CD14-positive monocyte (primary cell): ENCODE data around the gene AKR1C2. TPM values are rescaled to one million over a fixed set of nuclear protein-coding genes. Genes with fewer than 3 reads are reported as not detected.

Source experiments
- DNase-seq, 3 donors: peaks; one replicate each; pipeline ENCODE4 v3.0.0-alpha.2; 2011 to 2022
- H2AFZ ChIP-seq: 2 replicates; pipeline ENCODE4 v1.6.0; 2012; ENCODE audit warnings: mild to moderate bottlenecking, low read depth, low read length, inconsistent platforms; ENCODE audit not compliant: insufficient read depth, poor library complexity, severe bottlenecking
- H3K27ac ChIP-seq, 2 donors: 1 replicate in 1 of 2; 2 replicates in 1 of 2; pipeline ENCODE4 v1.5.1; 2012 to 2013; ENCODE audit warnings: low read length in 2 of 2, control low read depth in 1 of 2, inconsistent platforms in 1 of 2, low read depth in 1 of 2, mild to moderate bottlenecking in 1 of 2
- H3K27me3 ChIP-seq, 2 donors: one replicate each; pipeline versions ENCODE4 v1.6.0 to v1.6.1; 2011 to 2013; ENCODE audit warnings: low read length in 2 of 2; ENCODE audit not compliant: control insufficient read depth in 2 of 2, insufficient read depth in 2 of 2
- H3K36me3 ChIP-seq, 2 donors: replicated peaks in 1 of 2; 1 replicate in 1 of 2; 2 replicates in 1 of 2; pipeline versions ENCODE4 v1.5.1 to v1.6.1; 2012 to 2013; ENCODE audit warnings: low read length in 2 of 2, control low read depth in 1 of 2, inconsistent platforms in 1 of 2, mild to moderate bottlenecking in 1 of 2; ENCODE audit not compliant: insufficient read depth in 2 of 2, control insufficient read depth in 1 of 2
- H3K4me1 ChIP-seq, 2 donors: 1 replicate in 1 of 2; 2 replicates in 1 of 2; pipeline versions ENCODE4 v1.5.1 to v1.6.1; 2012 to 2013; ENCODE audit warnings: low read length in 2 of 2, control low read depth in 1 of 2, inconsistent platforms in 1 of 2, mild to moderate bottlenecking in 1 of 2, moderate library complexity in 1 of 2; ENCODE audit not compliant: insufficient read depth in 2 of 2, control insufficient read depth in 1 of 2
- H3K4me2 ChIP-seq: replicated peaks from 2 replicates; pipeline ENCODE3; 2012; ENCODE audit warnings: low read length, moderate library complexity, mild to moderate bottlenecking; ENCODE audit not compliant: poor library complexity, severe bottlenecking; ENCODE audit errors: extremely low read depth
- H3K4me3 ChIP-seq, 3 experiments: fragments of 200-600 bp in 1 of 3; sonication (generic) in 1 of 3; replicated peaks in 1 of 3; 1 replicate in 2 of 3; 2 replicates in 1 of 3; pipeline ENCODE4 v1.5.1; 2011 to 2013; ENCODE audit warnings: low read length in 3 of 3, mild to moderate bottlenecking in 3 of 3, control low read depth in 2 of 3, low read depth in 2 of 3, inconsistent platforms in 1 of 3, moderate library complexity in 1 of 3
- H3K79me2 ChIP-seq: 2 replicates; pipeline ENCODE4 v1.6.0; 2012; ENCODE audit warnings: mild to moderate bottlenecking, control low read depth, inconsistent platforms, low read length, moderate library complexity; ENCODE audit not compliant: insufficient read depth
- H3K9ac ChIP-seq: 2 replicates; pipeline ENCODE4 v1.6.0; 2017; ENCODE audit warnings: low read length, mild to moderate bottlenecking; ENCODE audit not compliant: insufficient read depth, poor library complexity, severe bottlenecking
- H3K9me3 ChIP-seq, 2 donors: replicated peaks in 1 of 2; 1 replicate in 1 of 2; 2 replicates in 1 of 2; pipeline versions ENCODE4 v1.5.1 to v1.6.1; 2012 to 2013; ENCODE audit warnings: low read length in 2 of 2, control low read depth in 1 of 2; ENCODE audit not compliant: control insufficient read depth in 1 of 2, insufficient read depth in 1 of 2
- H4K20me1 ChIP-seq: 2 replicates; pipeline ENCODE4 v1.6.0; 2012; ENCODE audit warnings: mild to moderate bottlenecking, low read length, control low read depth, moderate library complexity; ENCODE audit not compliant: insufficient read depth
- H3K27ac Mint-ChIP-seq, 7 donors: one replicate each; pipeline ENCODE4 v1.8.0; 2020; ENCODE audit warnings: mild to moderate bottlenecking in 7 of 7, mixed read lengths in 7 of 7, moderate library complexity in 6 of 7, inconsistent platforms in 2 of 7
- H3K27me3 Mint-ChIP-seq, 3 donors: one replicate each; pipeline ENCODE4 v1.8.0; 2021 to 2022; ENCODE audit warnings: low read depth in 3 of 3, mild to moderate bottlenecking in 3 of 3, mixed read lengths in 3 of 3, moderate library complexity in 3 of 3, inconsistent platforms in 1 of 3
- H3K36me3 Mint-ChIP-seq, 2 donors: one replicate each; pipeline ENCODE4 v1.8.0; 2020; ENCODE audit warnings: mixed read lengths in 2 of 2, inconsistent platforms in 1 of 2, mild to moderate bottlenecking in 1 of 2
- H3K4me1 Mint-ChIP-seq: one replicate; pipeline ENCODE4 v1.8.0; 2020; ENCODE audit warnings: mild to moderate bottlenecking, mixed read lengths
- H3K4me3 Mint-ChIP-seq, 2 donors: one replicate each; pipeline ENCODE4 v1.8.0; 2020; ENCODE audit warnings: mild to moderate bottlenecking in 2 of 2, mixed read lengths in 2 of 2, moderate library complexity in 1 of 2
- H3K9me3 Mint-ChIP-seq, 7 donors: one replicate each; pipeline ENCODE4 v1.8.0; 2020 to 2022; ENCODE audit warnings: mixed read lengths in 7 of 7, mild to moderate bottlenecking in 6 of 7, moderate library complexity in 6 of 7, inconsistent platforms in 2 of 7
- CTCF ChIP-seq: fragments of 200-600 bp; IDR thresholded peaks from one replicate; pipeline ENCODE4 v1.8.0; 2022; ENCODE audit warnings: antibody characterized with exemption, mild to moderate bottlenecking
- WGBS: methylation state at CpG from one replicate; pipeline ENCODE4 v1.1.5; 2013; ENCODE audit warnings: missing lambda C conversion rate; ENCODE audit not compliant: insufficient coverage; 5-methylcytosine and 5-hydroxymethylcytosine counted together
- intact Hi-C, 2 donors: fragments of 100-400 bp; cut with micrococcal nuclease; formaldehyde crosslinking; loops; one replicate each; pipeline versions ENCODE4 v1.15.0 to v1.15.1; 2023
- polyA plus RNA-seq, 3 donors: library from polyadenylated mRNA; depleted of rRNA in 1 of 3; unstranded in 2 of 3; stranded (reverse) in 1 of 3; fragments of 300-500 nt in 2 of 3; fragments of >200 nt in 1 of 3; fragmentation: Illumina TruSeq in 2 of 3; gene quantifications; 1 replicate in 2 of 3; 2 replicates in 1 of 3; pipeline ENCODE4 v1.2.3, GENCODE V29; 2012 to 2021

AKR1C2 gene
- polyA plus RNA-seq, 3 donors, result 0.13 TPM; not detected in 2

- Histone ChIP-seq H4K20me1 (no peaks in the 10 kb centered on the region), H3K36me3 (no peaks in the 10 kb centered on the region), H3K4me3 (no peak overlapping the region), H3K9me3 (peaks cover 28 to 29% of the 10 kb centered on the region in 2 donors), H3K4me2 (no peak overlapping the region), H3K27me3 (no peaks in the 10 kb centered on the region), H3K27ac (no peak overlapping the region), H3K79me2 (no peaks in the 10 kb centered on the region), H3K4me1 (no peaks in the 10 kb centered on the region), H2AFZ (no peak overlapping the region), H3K9ac (no peak overlapping the region)
- DNase-seq, result no peak
- Mint-ChIP-seq H3K27ac (no peak overlapping the region), H3K9me3 (peaks cover 14 to 38% (median 24%) of the 10 kb centered on the region in 7 donors), H3K4me1 (no peaks in the 10 kb centered on the region), H3K36me3 (no peaks in the 10 kb centered on the region), H3K4me3 (no peak overlapping the region), H3K27me3 (no peaks in the 10 kb centered on the region)
- no peak for TF ChIP-seq CTCF
- WGBS, result 98% methylated on average over 7 of the region's 10 CpGs
- intact Hi-C loops, result no loop called here
Measured at GRCh38 chr10:5035356-5035755, 31.7 kb upstream of the AKR1C2 start.

- no peaks in the 10 kb centered on the region for H3K36me3 ChIP-seq
- H3K4me1 ChIP-seq, result no peaks in the 10 kb centered on the region
- TF ChIP-seq CTCF, result no peak
- no peak overlapping the region for H3K4me3 Mint-ChIP-seq
- no peaks in the 10 kb centered on the region for H3K27me3 Mint-ChIP-seq
- no peak overlapping the region for H3K27ac Mint-ChIP-seq
- no peaks in the 10 kb centered on the region for H3K79me2 ChIP-seq
- H3K9ac ChIP-seq, result no peak overlapping the region
- no peaks in the 10 kb centered on the region for H4K20me1 ChIP-seq
- intact Hi-C loops, result no loop called here
- H2AFZ ChIP-seq, result no peak overlapping the region
- no peak for DNase-seq
- H3K36me3 Mint-ChIP-seq, result no peaks in the 10 kb centered on the region
- H3K4me2 ChIP-seq, result no peak overlapping the region
- H3K4me3 ChIP-seq, result no peak overlapping the region
- H3K27ac ChIP-seq, result no peak overlapping the region
- H3K9me3 Mint-ChIP-seq, result peaks cover 14 to 38% (median 27%) of the 10 kb centered on the region in 7 donors
- peaks cover 28 to 33% of the 10 kb centered on the region in 2 donors for H3K9me3 ChIP-seq
- H3K27me3 ChIP-seq, result no peaks in the 10 kb centered on the region
- H3K4me1 Mint-ChIP-seq, result no peaks in the 10 kb centered on the region
Measured at GRCh38 chr10:5034588-5034987, 30.9 kb upstream of the AKR1C2 start.
